Breast epithelium (tissue), 4 donors: Measurements from ENCODE around the gene DIP2B. TPM values are rescaled to one million over a fixed set of nuclear protein-coding genes. Genes with fewer than 3 reads are reported as not detected.

Experiments
- DNase-seq, 2 donors: peaks; one replicate each; pipeline ENCODE4 v3.0.0-alpha.2; 2019; ENCODE audit warnings: low spot score in 2 of 2
- H3K27ac ChIP-seq, 2 donors: fragments of 200-600 bp; sonication (generic) in 1 of 2; one replicate each; pipeline ENCODE4 v1.5.1; 2016 to 2019; ENCODE audit warnings: mild to moderate bottlenecking in 1 of 2
- H3K27me3 ChIP-seq, 2 donors: fragments of 200-600 bp; sonication (generic) in 1 of 2; one replicate each; pipeline versions ENCODE4 v1.5.1 to v1.6.0; 2017 to 2019; ENCODE audit warnings: control low read depth in 1 of 2, mild to moderate bottlenecking in 1 of 2
- H3K36me3 ChIP-seq: fragments of 200-600 bp; one replicate; pipeline ENCODE4 v1.5.1; 2019
- H3K4me1 ChIP-seq, 2 donors: fragments of 200-600 bp; sonication (generic); one replicate each; pipeline ENCODE4 v1.5.1; 2016 to 2019; ENCODE audit warnings: control low read depth in 1 of 2
- H3K4me3 ChIP-seq, 3 donors: fragments of 200-600 bp; sonication (generic); 1 replicate in 2 of 3; 2 replicates in 1 of 3; pipeline ENCODE4 v1.5.1; 2016 to 2019; ENCODE audit warnings: mild to moderate bottlenecking in 3 of 3, moderate library complexity in 2 of 3
- H3K9me3 ChIP-seq, 2 donors: fragments of 200-600 bp; sonication (generic) in 1 of 2; one replicate each; pipeline ENCODE4 v1.5.1; 2016 to 2019; ENCODE audit warnings: control low read depth in 1 of 2
- POLR2A ChIP-seq: fragments of 450-650 bp; IDR thresholded peaks from one replicate; pipeline ENCODE4 v1.6.1; 2016; ENCODE audit warnings: antibody characterized with exemption, mild to moderate bottlenecking, moderate library complexity
- POLR2AphosphoS5 ChIP-seq, 3 donors: sonication (generic); formaldehyde crosslinking; IDR thresholded peaks; one replicate each; pipeline ENCODE4 v1.6.1; 2017; ENCODE audit warnings: antibody characterized with exemption in 3 of 3
- intact Hi-C: fragments of 100-400 bp; cut with DNase I; formaldehyde crosslinking; loops from one replicate; pipeline ENCODE4 v1.15.1; 2023; ENCODE audit warnings: low total_unique reads
- total RNA-seq, 3 donors: library from RNA; depleted of rRNA; stranded (reverse); fragments of >200 nt; gene quantifications; one replicate each; pipeline ENCODE4 v1.1.0, GENCODE V29; 2016
- TF ChIP-seq, protein P1 (sequence below), 3 donors: fragments of 450-650 bp; IDR thresholded peaks; one replicate each; pipeline ENCODE4 v1.5.1; 2016 to 2017; ENCODE audit warnings: antibody characterized with exemption in 3 of 3, mild to moderate bottlenecking in 3 of 3, moderate library complexity in 3 of 3

The DIP2B gene
- total RNA-seq, 3 donors from 2014 or later: 26.6 to 44.8 (median 33.4) TPM

DNA sequence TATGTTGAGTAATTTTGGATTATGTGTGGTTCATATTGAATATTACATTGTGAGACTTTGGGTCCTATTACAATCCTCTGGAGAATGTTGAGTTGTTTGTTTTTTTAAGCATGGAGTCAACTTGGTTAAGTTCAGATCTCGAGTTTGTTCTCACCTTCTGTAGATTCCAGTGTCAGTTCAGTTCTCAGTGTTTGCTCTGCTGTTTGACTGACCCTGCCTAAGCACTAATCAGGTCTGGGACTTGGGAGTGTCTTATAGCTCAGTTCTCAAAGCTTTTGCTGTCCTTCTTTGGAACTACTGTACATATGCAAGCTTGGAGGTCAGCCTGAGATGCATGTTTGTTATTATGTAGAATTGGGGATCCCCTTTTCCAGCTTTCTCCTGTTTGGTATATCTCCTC, 63.1 kb downstream of the DIP2B start:
- H3K27ac ChIP-seq: peak overlapping the region; percentile 75 to 80
- peak overlapping the region in 1 of 3 donors; percentile 1 for H3K4me3 ChIP-seq
- H3K27me3 ChIP-seq: no peaks in the 10 kb centered on the region
- intact Hi-C loops: no loop called here
- no peaks in the 10 kb centered on the region for H3K9me3 ChIP-seq
- DNase-seq: no peak
- TF ChIP-seq POLR2AphosphoS5 (IDR thresholded peaks at IDR 0.05): no peak
- TF ChIP-seq, protein P1, sequence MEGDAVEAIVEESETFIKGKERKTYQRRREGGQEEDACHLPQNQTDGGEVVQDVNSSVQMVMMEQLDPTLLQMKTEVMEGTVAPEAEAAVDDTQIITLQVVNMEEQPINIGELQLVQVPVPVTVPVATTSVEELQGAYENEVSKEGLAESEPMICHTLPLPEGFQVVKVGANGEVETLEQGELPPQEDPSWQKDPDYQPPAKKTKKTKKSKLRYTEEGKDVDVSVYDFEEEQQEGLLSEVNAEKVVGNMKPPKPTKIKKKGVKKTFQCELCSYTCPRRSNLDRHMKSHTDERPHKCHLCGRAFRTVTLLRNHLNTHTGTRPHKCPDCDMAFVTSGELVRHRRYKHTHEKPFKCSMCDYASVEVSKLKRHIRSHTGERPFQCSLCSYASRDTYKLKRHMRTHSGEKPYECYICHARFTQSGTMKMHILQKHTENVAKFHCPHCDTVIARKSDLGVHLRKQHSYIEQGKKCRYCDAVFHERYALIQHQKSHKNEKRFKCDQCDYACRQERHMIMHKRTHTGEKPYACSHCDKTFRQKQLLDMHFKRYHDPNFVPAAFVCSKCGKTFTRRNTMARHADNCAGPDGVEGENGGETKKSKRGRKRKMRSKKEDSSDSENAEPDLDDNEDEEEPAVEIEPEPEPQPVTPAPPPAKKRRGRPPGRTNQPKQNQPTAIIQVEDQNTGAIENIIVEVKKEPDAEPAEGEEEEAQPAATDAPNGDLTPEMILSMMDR (IDR thresholded peaks at IDR 0.05): no peak
- no peak for TF ChIP-seq POLR2A
- H3K36me3 ChIP-seq: no peaks in the 10 kb centered on the region
- H3K4me1 ChIP-seq: peaks cover 9 to 38% of the 10 kb centered on the region in 2 donors

DNA sequence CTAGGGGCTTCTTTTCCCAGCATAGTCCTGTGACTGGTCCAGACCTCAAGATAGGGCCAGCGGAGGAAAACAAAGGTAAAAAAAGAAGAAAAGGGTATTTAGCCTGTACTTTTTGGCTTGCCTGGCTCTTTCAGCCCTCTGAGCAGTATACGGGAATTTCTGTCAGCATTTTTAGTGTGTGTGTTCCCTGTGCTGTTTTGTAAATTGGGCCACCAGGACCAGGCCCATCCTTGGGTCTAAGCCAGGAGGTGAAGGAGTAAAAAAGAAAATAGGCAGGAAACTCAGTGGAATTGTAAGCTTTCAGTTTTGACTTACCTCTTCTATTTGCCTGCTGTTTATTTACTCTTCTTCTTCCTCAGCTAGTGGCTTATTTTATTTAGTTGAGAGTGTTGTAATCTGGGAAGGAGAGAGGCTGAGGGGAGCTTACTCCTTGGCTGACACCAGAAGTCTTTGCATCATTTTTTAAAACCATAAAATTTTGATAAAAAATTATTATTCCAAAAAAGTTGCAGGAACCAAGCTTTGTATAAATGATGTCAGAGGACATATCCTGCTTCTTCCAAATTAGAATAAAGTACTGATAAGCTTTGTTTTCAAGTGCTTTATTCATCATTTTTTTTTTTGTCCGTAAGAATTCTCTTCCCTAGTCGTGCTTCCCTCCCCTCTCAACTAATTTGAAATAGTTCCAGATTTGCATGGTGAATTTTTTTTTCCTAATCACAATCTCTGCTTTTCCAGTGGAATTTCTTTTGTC, 63.7 kb downstream of the DIP2B start:
- Histone ChIP-seq H3K4me1 (peaks cover 10 to 44% of the 10 kb centered on the region in 2 donors), H3K27me3 (no peaks in the 10 kb centered on the region), H3K27ac (peak overlapping the region; percentile 75 to 80), H3K9me3 (no peaks in the 10 kb centered on the region), H3K4me3 (peak overlapping the region in 1 of 3 donors; percentile 1), H3K36me3 (no peaks in the 10 kb centered on the region)
- DNase-seq: no peak
- intact Hi-C loops: no loop called here
- TF ChIP-seq POLR2A (no peak), POLR2AphosphoS5 (IDR thresholded peaks at IDR 0.05) (no peak)
- TF ChIP-seq, protein P1 (IDR thresholded peaks at IDR 0.05): no peak

- no peaks in the 10 kb centered on the region for H3K9me3 ChIP-seq
- H3K27ac ChIP-seq: peak overlapping the region; percentile 65 to 75
- H3K27me3 ChIP-seq: no peaks in the 10 kb centered on the region
- no peaks in the 10 kb centered on the region for H3K36me3 ChIP-seq
- peaks cover 13 to 39% of the 10 kb centered on the region in 2 donors for H3K4me1 ChIP-seq
- TF ChIP-seq, protein P1 (IDR thresholded peaks at IDR 0.05): no peak
- TF ChIP-seq POLR2AphosphoS5 (IDR thresholded peaks at IDR 0.05) (no peak), POLR2A (no peak)
- DNase-seq: no peak
- intact Hi-C loops: no loop called here
- H3K4me3 ChIP-seq: no peak overlapping the region
Measured at GRCh38 chr12:50569321-50569720, 64.5 kb downstream of the DIP2B start.

DNA sequence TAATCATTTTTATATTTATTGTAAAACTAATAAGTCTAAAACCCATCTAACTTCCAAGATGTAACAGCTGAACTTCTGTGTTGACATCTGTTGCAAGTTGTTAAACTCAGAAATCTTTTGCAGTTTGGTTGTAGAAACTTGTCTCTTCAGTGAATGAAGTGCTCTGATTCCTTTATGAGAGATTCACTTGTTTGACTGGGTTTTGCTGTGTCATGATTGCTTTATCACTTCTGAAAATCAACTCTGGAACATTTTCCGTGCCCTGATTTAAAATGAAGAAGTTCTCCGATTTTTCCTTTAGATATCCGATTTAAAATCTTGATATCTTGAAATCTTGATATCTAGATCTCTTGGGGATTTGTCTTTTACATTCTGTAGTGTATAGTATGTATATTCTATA, 65.1 kb downstream of the DIP2B start:
- intact Hi-C loops: no loop called here
- H3K27me3 ChIP-seq: no peaks in the 10 kb centered on the region
- no peak for DNase-seq
- no peak overlapping the region for H3K4me3 ChIP-seq
- H3K4me1 ChIP-seq: peaks cover 14 to 41% of the 10 kb centered on the region in 2 donors
- H3K9me3 ChIP-seq: no peaks in the 10 kb centered on the region
- no peaks in the 10 kb centered on the region for H3K36me3 ChIP-seq
- H3K27ac ChIP-seq: peak overlapping the region; percentile 29 to 73
- TF ChIP-seq, protein P1 (IDR thresholded peaks at IDR 0.05): no peak
- TF ChIP-seq POLR2AphosphoS5 (IDR thresholded peaks at IDR 0.05) (no peak), POLR2A (no peak)

DNA sequence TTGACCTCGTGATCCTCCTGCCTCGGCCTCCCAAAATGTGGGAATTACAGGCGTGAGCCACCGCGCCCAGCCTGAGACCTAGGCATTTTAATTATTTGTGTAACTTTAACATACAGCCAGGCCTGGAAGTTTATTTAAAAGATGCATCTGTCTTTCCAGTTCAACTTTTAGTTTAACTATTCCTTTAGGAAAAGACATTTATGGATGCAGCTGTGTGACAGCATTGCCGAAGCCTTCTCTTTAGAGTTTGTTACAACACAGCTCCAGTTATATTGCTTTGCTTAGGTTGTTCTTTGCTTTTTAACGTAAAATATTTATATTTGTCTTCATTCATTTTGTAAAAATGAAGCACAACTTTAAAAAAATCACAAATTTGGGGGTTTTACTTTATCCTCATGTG, 67.0 kb downstream of the DIP2B start:
- H3K9me3 ChIP-seq: no peaks in the 10 kb centered on the region
- H3K27me3 ChIP-seq: no peaks in the 10 kb centered on the region
- TF ChIP-seq POLR2AphosphoS5 (IDR thresholded peaks at IDR 0.05) (no peak), POLR2A (no peak)
- TF ChIP-seq, protein P1 (IDR thresholded peaks at IDR 0.05): no peak
- intact Hi-C loops: no loop called here
- DNase-seq: no peak
- H3K27ac ChIP-seq: peak overlapping the region; percentile 86
- no peaks in the 10 kb centered on the region for H3K36me3 ChIP-seq
- H3K4me1 ChIP-seq: peaks cover 19 to 50% of the 10 kb centered on the region in 2 donors
- H3K4me3 ChIP-seq: no peak overlapping the region
